Activated CD8-positive, alpha-beta T cell treated with anti-CD3 and anti-CD28 coated beads for 36 hours (primary cell): ENCODE measurements around the gene BICD1. TPM values are rescaled to one million over a fixed set of nuclear protein-coding genes. Genes with fewer than 3 reads are reported as not detected.

ENCODE experiments used
- ATAC-seq: fragments of 200-7000 bp; cut with Tn5 transposase; one replicate; pipeline ENCODE4 v1.10.0; 2021; ENCODE audit warnings: mild to moderate bottlenecking, moderate library complexity
- CTCF ChIA-PET: fragments of 350-600 bp; sonication (Branson Sonifier 250); formaldehyde crosslinking; loops from one replicate; lab custom pipeline; 2021; ENCODE audit warnings: antibody characterized with exemption; lab: Charles Lee
- POLR2A ChIA-PET: fragments of 350-600 bp; sonication (Branson Sonifier 250); formaldehyde crosslinking; loops from one replicate; lab custom pipeline; 2021; ENCODE audit warnings: antibody characterized with exemption; lab: Charles Lee
- DNase-seq: peaks from one replicate; pipeline ENCODE4 v3.0.0-alpha.2; 2020
- H3K27ac Mint-ChIP-seq: one replicate; pipeline ENCODE4 v1.8.0; 2021; ENCODE audit warnings: mild to moderate bottlenecking, mixed read lengths
- H3K27me3 Mint-ChIP-seq: one replicate; pipeline ENCODE4 v1.8.0; 2021; ENCODE audit warnings: mixed read lengths
- H3K36me3 Mint-ChIP-seq: one replicate; pipeline ENCODE4 v1.8.0; 2021; ENCODE audit warnings: low read depth, mixed read lengths
- H3K4me1 Mint-ChIP-seq: one replicate; pipeline ENCODE4 v1.8.0; 2021; ENCODE audit warnings: low read depth, mixed read lengths
- H3K4me3 Mint-ChIP-seq: one replicate; pipeline ENCODE4 v1.8.0; 2021; ENCODE audit warnings: mild to moderate bottlenecking, moderate library complexity, mixed read lengths
- H3K9me3 Mint-ChIP-seq: one replicate; pipeline ENCODE4 v1.8.0; 2021; ENCODE audit warnings: mixed read lengths
- CTCF ChIP-seq: fragments of 200-600 bp; IDR thresholded peaks from one replicate; pipeline ENCODE4 v1.8.0; 2022; ENCODE audit warnings: antibody characterized with exemption, mild to moderate bottlenecking
- intact Hi-C: fragments of 100-400 bp; cut with micrococcal nuclease; formaldehyde crosslinking; loops from one replicate; pipeline ENCODE4 v1.10.0; 2022
- total RNA-seq, 2 experiments: library from RNA; stranded (reverse); gene quantifications; one replicate each; pipeline ENCODE4 v1.2.3, GENCODE V29; 2021

The BICD1 gene
- total RNA-seq, 2 experiments from 2014 or later = 12.5 to 13.2 TPM

GRCh38 chr12:32366714-32367113 lies 260.1 kb downstream of the BICD1 start:
- intact Hi-C loops = no loop called here
- DNase-seq = no peak
- Mint-ChIP-seq H3K4me3 (no peak overlapping the region), H3K36me3 (no peaks in the 10 kb centered on the region), H3K27me3 (no peaks in the 10 kb centered on the region), H3K9me3 (no peaks in the 10 kb centered on the region), H3K27ac (no peak overlapping the region), H3K4me1 (no peaks in the 10 kb centered on the region)
- no peak for ATAC-seq
- TF ChIP-seq CTCF = no peak
- POLR2A ChIA-PET = no interaction called here
- CTCF ChIA-PET = interaction anchor here (0.6 to 3.9 kb wide), 8 partner anchors 11 to 389 kb away, joined by 3 to 20 read pairs (median 4); partner anchors contain the start of genes FGD4 and YARS2

- H3K27ac Mint-ChIP-seq = no peak overlapping the region
- H3K36me3 Mint-ChIP-seq = no peaks in the 10 kb centered on the region
- intact Hi-C loops = no loop called here
- POLR2A ChIA-PET = no interaction called here
- H3K4me1 Mint-ChIP-seq = no peaks in the 10 kb centered on the region
- CTCF ChIA-PET = interaction anchor here (0.6 to 3.9 kb wide), 2 partner anchors 169 to 304 kb away, joined by 3 to 20 read pairs; no protein-coding TSS in a partner anchor
- no peaks in the 10 kb centered on the region for H3K27me3 Mint-ChIP-seq
- no peaks in the 10 kb centered on the region for H3K9me3 Mint-ChIP-seq
- ATAC-seq = no peak
- no peak for DNase-seq
- no peak for TF ChIP-seq CTCF
- no peak overlapping the region for H3K4me3 Mint-ChIP-seq
Observed at GRCh38 chr12:32367381-32367780, 260.7 kb downstream of the BICD1 start.

GRCh38 chr12:32369202-32369601 lies 262.6 kb downstream of the BICD1 start:
- no peaks in the 10 kb centered on the region for H3K36me3 Mint-ChIP-seq
- no peak overlapping the region for H3K27ac Mint-ChIP-seq
- H3K4me1 Mint-ChIP-seq = no peaks in the 10 kb centered on the region
- intact Hi-C loops = no loop called here
- ChIA-PET CTCF (interaction anchor here (3.9 kb wide), 1 partner anchor 302 kb away, joined by 20 read pairs; no protein-coding TSS in a partner anchor), POLR2A (no interaction called here)
- DNase-seq (no peak), ATAC-seq (no peak)
- TF ChIP-seq CTCF = no peak
- H3K9me3 Mint-ChIP-seq = no peaks in the 10 kb centered on the region
- H3K4me3 Mint-ChIP-seq = no peak overlapping the region
- no peaks in the 10 kb centered on the region for H3K27me3 Mint-ChIP-seq

GRCh38 chr12:32377344-32378055 lies 270.9 kb downstream of the BICD1 start:
- ChIA-PET POLR2A (interaction anchor here (0.6 kb wide), 1 partner anchor 20 kb away, joined by 3 read pairs; no protein-coding TSS in a partner anchor), CTCF (interaction anchor here (2.1 kb wide), 1 partner anchor 12 kb away, joined by 8 read pairs; no protein-coding TSS in a partner anchor)
- no peak for TF ChIP-seq CTCF
- no peaks in the 10 kb centered on the region for H3K36me3 Mint-ChIP-seq
- no peaks in the 10 kb centered on the region for H3K4me1 Mint-ChIP-seq
- ATAC-seq (no peak), DNase-seq (no peak)
- no peak overlapping the region for H3K4me3 Mint-ChIP-seq
- intact Hi-C loops = no loop called here
- no peaks in the 10 kb centered on the region for H3K27me3 Mint-ChIP-seq
- no peak overlapping the region for H3K27ac Mint-ChIP-seq
- H3K9me3 Mint-ChIP-seq = no peaks in the 10 kb centered on the region

GRCh38 chr12:32379213-32379612 lies 272.6 kb downstream of the BICD1 start:
- Mint-ChIP-seq H3K27ac (no peak overlapping the region), H3K9me3 (no peaks in the 10 kb centered on the region), H3K4me1 (no peaks in the 10 kb centered on the region), H3K36me3 (no peaks in the 10 kb centered on the region), H3K4me3 (no peak overlapping the region), H3K27me3 (no peaks in the 10 kb centered on the region)
- intact Hi-C loops = no loop called here
- ATAC-seq (no peak), DNase-seq (no peak)
- ChIA-PET POLR2A (no interaction called here), CTCF (no interaction called here)
- no peak for TF ChIP-seq CTCF
